GM18873 (cell line): Measurements from ENCODE around the gene TGM4.
"Not testable (repeated sequence)": the region's sequence is repeated elsewhere in the genome, so short reads cannot be mapped to it uniquely, and the experiment has no call there.

Source experiments
- ATAC-seq: cut with Tn5 transposase; IDR thresholded peaks from one replicate; pipeline ENCODE4 v1.9.1; 2021; ENCODE audit warnings: mild to moderate bottlenecking, moderate library complexity, moderate number of reproducible peaks; ENCODE audit not compliant: unreplicated experiment, low FRiP score

Gene TGM4

DNA sequence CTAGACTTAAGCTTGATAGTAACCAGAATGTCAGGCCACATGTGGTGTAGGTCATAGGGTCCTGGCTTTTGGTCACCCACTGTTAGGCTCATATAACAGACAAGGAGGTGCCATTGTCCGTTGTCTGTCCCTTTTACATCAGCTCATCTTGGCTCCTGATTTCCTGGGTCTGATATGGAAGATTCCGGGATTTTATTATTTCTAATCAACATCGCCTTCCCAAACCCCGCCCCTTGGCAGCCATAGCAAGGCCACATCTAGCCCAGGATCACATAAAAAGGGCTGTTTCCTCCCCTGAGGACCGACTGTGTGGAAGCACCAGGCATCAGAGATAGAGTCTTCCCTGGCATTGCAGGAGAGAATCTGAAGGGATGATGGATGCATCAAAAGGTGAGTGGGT lies at the start of gene TGM4:
Gene TGM4, plus strand, starts transcription at position 301 of the 400 bp plus-strand sequence. Its CDS starts 71 bp downstream, at position 372.
- no peak for ATAC-seq

GRCh38 chr3:44825264-44825925 lies 49.0 kb upstream of the TGM4 start:
- no peak for ATAC-seq

- ATAC-seq, result no peak
These were observed 47.2 kb upstream of the TGM4 start for GRCh38 chr3:44827196-44827595.

DNA sequence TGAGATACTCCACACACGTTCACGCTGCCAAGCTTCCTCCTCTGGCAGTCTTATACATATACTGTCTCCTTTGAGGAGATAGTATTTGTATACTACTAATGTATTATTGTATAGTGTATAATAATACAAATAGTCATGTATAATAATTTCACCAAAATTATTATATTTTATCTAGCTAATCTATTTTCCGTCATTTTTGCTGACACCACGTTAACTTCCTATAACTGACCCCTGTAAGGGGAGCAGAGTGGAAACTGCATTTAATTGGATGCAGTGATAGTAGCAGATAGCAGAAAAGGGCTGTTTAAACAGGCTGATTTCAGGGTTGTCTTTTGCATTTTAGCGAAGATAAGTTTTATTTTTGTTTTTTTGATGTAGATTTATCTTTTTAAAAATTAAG lies 43.2 kb upstream of the TGM4 start:
- no peak for ATAC-seq

GRCh38 chr3:44832032-44832431 lies 42.4 kb upstream of the TGM4 start:
- no peak for ATAC-seq

- no peak for ATAC-seq
These were observed 41.4 kb upstream of the TGM4 start for GRCh38 chr3:44832965-44833364.

- no peak for ATAC-seq
These were observed 41.0 kb upstream of the TGM4 start for GRCh38 chr3:44833394-44833793.

GRCh38 chr3:44835684-44836083 lies 38.7 kb upstream of the TGM4 start:
- no peak for ATAC-seq

GRCh38 chr3:44842376-44842775 lies 32.0 kb upstream of the TGM4 start:
- no peak for ATAC-seq

DNA sequence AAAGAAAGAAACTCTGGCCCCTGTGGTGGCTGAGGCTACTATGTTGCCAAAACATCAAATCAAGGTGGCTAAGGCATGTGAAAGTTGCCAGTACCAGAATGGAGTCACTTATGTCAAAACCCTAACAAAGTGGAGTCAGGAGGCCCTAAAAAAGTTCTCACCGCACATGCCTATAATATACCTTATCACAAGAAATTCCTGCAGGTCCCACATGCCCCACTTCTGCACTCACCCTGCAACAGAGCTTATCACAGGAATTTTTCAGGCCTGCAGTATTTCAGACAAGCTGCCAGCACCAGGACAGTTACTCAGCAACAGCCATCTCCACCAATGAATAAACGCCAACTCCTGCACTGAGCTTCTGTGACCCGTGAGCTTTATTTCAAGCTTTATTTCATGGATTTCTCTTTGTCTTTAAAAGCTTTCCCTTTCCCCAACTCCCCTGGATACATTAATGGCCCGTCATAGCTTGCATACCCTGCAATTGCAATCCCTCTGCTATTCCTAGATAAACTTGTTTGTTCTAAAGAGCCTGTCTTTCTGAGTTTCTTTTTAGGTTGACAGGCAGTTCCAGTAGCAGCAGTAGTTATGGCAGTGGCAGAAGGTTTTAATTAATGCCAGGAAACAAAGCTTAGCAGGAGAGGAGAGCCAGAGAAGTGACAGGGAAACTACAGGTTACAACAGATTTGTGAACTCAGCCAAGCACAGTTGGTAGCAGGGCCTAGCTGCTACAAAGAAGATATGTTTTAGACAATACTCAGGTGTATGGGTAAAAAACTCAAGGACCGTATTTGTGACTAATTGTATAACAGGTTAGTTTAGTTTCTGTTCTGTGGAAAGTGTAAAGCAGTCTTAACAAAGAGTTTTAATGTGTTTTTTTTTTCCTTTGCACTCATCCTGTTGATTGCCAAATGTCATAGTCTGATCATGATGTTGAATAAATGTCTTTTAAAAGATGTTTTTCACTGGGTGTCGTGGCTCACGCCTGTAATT lies 28.6 kb upstream of the TGM4 start:
- ATAC-seq, result no peak

DNA sequence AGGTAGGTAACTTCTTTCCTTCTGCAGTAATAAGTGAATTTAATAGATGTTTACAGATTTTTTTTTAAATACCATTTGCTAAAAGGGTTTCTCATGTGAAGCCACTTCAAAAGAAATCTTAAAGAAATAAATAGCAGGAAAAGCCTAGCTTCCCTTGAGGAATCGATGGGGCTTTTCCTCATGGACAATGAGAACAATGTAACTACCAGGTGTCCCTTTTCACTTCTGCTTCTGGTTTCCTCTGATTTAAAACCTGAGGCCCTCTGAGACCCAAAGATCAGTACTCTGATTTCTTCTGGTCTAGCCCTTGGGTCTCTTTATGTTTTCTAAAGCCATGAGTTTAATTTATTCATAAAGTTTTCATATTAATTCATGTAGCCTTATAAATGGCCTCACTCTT lies 25.8 kb upstream of the TGM4 start:
- ATAC-seq, result no peak

DNA sequence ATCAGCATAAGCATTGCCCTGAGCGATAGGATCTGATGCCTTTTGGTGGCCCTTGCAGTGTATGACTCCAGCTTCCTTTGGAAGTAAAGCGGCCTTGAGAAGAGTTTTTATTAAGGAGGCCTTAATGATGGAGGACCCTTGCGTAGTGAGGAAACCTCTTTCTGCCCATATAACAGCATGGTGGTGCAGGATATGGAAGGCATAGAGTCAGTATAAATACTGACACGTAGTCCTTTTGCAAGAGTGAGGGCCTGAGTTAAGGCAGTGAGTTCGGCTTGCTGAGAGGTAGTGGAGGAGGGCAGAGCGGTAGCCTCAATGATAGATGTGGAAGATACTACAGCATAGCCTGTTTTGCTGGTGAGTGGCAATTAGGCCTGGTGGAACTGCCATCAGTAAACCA lies 17.7 kb upstream of the TGM4 start:
- not testable (repeated sequence) for ATAC-seq

DNA sequence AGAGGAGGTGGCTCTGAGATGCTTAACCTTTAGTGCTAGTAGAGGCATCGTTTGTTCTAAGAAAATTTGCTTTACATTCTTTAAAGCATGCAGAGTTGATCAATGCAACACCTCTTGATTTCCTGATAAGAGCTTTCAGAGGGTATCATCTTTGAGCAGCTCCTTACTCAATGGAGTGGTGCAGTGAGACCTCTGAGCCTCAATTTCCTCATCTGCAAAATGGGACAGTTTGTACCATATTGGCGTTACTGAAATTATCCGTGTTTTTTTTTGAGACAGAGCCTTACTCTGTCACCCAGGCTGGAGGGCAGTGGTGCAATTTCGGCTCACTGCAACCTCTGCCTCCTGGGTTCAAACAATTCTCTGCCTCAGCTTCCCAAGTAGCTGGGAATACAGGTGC lies 14.3 kb upstream of the TGM4 start:
- ATAC-seq, result no peak

- ATAC-seq, result peak; percentile 81
These were observed 12.8 kb upstream of the TGM4 start, which contains the start of gene TMEM42 for GRCh38 chr3:44861412-44862225. Gene TMEM42 (plus strand): TSS chr3:44861912. CDS start chr3:44861925, 13 bp downstream.

GRCh38 chr3:44862226-44862637 lies 12.2 kb upstream of the TGM4 start:
- peak; percentile 21 for ATAC-seq

GRCh38 chr3:44865272-44866035 lies 9.0 kb upstream of the TGM4 start:
- no peak for ATAC-seq

GRCh38 chr3:44867421-44868111 lies 6.8 kb upstream of the TGM4 start:
- ATAC-seq, result no peak

DNA sequence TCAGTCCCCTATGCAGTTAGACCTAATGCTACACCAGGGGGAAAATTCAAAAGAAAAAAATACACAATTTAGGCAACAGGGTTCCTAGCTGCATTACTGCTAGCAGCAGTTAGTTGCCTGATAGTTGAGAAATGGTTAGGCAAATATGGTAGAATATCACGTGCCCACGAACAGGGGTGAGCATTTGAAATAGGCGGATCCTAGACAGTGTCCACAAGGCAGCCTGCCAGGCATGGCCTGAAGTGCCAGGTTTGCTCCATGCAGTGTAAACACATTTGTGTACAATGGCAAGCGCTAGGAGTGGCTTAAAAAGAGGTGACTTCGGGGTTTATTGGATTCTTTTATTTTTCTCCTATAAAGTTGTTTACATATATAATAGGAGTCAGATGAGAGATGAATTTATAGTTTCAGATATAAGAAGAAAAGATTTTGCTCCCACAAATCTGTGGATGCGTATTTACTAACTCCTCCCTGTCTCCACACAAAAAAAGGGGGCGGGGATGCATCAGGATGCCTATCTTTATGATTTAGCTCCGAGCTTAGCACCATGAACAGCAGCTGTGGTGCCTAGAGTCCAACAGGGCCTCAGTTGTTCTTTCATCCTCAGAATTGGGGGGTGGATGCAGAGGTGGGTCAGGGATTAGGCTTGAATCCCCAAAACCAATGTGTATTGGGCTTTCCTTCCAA lies 3.9 kb upstream of the TGM4 start:
- ATAC-seq, result no peak

DNA sequence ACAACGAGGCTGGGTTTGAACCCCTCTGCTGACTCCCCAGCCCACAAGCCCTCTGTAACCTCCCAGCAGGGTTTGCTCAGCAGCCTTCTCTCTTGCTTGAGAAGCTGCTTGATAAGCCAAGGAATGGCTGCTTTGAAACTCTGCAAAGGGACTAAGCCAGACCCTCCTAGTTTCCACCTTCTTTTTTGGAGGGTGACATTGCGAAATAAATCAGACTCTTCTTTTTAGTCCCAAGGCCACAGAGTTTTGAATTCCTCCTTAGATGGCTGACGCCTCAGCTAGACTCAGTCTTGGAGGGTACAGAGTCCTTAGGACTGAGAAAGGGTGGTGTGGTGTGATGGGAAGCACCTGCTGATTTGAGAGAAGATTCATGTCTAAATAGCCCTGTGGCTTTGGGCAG lies 1.2 kb downstream of the TGM4 start:
- no peak for ATAC-seq
